Aorta (tissue), 5 donors: ENCODE results near the gene ARID1B. TPM values are rescaled to one million over a fixed set of nuclear protein-coding genes. Genes with fewer than 3 reads are reported as not detected.
A peak's percentile ranks its signal among the peaks of the same experiment; 100 is the strongest.

Experiments used
- ATAC-seq: fragments of 200-7000 bp; cut with Tn5 transposase; one replicate; pipeline ENCODE4 v1.9.1; 2022; ENCODE audit warnings: moderate library complexity; ENCODE audit not compliant: low FRiP score
- DNase-seq, 2 donors: peaks; one replicate each; pipeline ENCODE4 v3.0.0-alpha.2; 2020
- H3K27ac ChIP-seq, 2 donors: one replicate each; pipeline ENCODE4 v1.5.1; 2013; ENCODE audit warnings: low read length in 2 of 2, mild to moderate bottlenecking in 2 of 2, moderate library complexity in 2 of 2, control low read depth in 1 of 2, inconsistent platforms in 1 of 2, low read depth in 1 of 2
- H3K27me3 ChIP-seq, 2 donors: one replicate each; pipeline ENCODE4 v1.6.1; 2013; ENCODE audit warnings: control low read depth in 1 of 2, low read length in 1 of 2, mild to moderate bottlenecking in 1 of 2, moderate library complexity in 1 of 2; ENCODE audit not compliant: insufficient read depth in 2 of 2, control insufficient read depth in 1 of 2
- H3K36me3 ChIP-seq, 2 donors: one replicate each; pipeline ENCODE4 v1.6.1; 2013; ENCODE audit warnings: control low read depth in 1 of 2, low read length in 1 of 2, mild to moderate bottlenecking in 1 of 2; ENCODE audit not compliant: insufficient read depth in 2 of 2, control insufficient read depth in 1 of 2
- H3K4me1 ChIP-seq, 2 donors: one replicate each; pipeline ENCODE4 v1.6.1; 2013; ENCODE audit warnings: low read length in 2 of 2, control low read depth in 1 of 2, mild to moderate bottlenecking in 1 of 2, moderate library complexity in 1 of 2; ENCODE audit not compliant: insufficient read depth in 2 of 2, control insufficient read depth in 1 of 2
- H3K4me3 ChIP-seq, 2 donors: one replicate each; pipeline ENCODE4 v1.5.1; 2013; ENCODE audit warnings: low read length in 2 of 2, control low read depth in 1 of 2, mild to moderate bottlenecking in 1 of 2
- H3K9me3 ChIP-seq: one replicate; pipeline ENCODE4 v1.6.1; 2013; ENCODE audit warnings: mild to moderate bottlenecking, low read length; ENCODE audit not compliant: control insufficient read depth
- WGBS, 2 donors: extraction: QIAGEN DNeasy Blood & Tissue Kit; methylation state at CpG; one replicate each; pipeline ENCODE4 v1.1.7; 2013; 5-methylcytosine and 5-hydroxymethylcytosine counted together
- intact Hi-C, 2 donors: fragments of 100-400 bp; cut with DNase I; formaldehyde crosslinking; loops; one replicate each; pipeline versions ENCODE4 v1.14.2 to v1.15.0; 2022
- polyA plus RNA-seq, 2 donors: library from polyadenylated mRNA; stranded (reverse); fragments of 200-250 nt; gene quantifications; one replicate each; pipeline ENCODE4 v1.2.3, GENCODE V29; 2013
- total RNA-seq, 2 donors: library from RNA; stranded (reverse); fragmentation: NEBNext Ultra II Directional; extraction: Animal tissue kit (Norgen Biotek cat#: 25700); gene quantifications; one replicate each; pipeline ENCODE4 v1.2.1, GENCODE V29; 2021
- donor health status: healthy with polysubstance abuse.
- donor health status: Bipolar disorder and iron deficiency.
- donor health status: DM: no; HTN: no; CAD: no.
- donor health status: DM: no; HTN: no; CAD: no.
- donor health status: DM: yes; HTN: yes; CAD: no.

Gene ARID1B
- total and polyA plus RNA-seq, 4 donors = 6.5 to 143 (median 54.5) TPM

- Histone ChIP-seq H3K4me3 (no peak overlapping the region), H3K36me3 (no peaks in the 10 kb centered on the region), H3K4me1 (peaks cover 0 to 6% of the 10 kb centered on the region in 2 donors), H3K9me3 (no peaks in the 10 kb centered on the region), H3K27ac (no peak overlapping the region), H3K27me3 (no peaks in the 10 kb centered on the region)
- intact Hi-C loops = no loop called here
- WGBS, 2 donors = 54 to 59% methylated on average over 10 of the region's 10 CpGs
- ATAC-seq (peak; percentile 19), DNase-seq (no peak)
These were observed 100.1 kb downstream of the ARID1B start for GRCh38 chr6:156877126-156877863.

DNA sequence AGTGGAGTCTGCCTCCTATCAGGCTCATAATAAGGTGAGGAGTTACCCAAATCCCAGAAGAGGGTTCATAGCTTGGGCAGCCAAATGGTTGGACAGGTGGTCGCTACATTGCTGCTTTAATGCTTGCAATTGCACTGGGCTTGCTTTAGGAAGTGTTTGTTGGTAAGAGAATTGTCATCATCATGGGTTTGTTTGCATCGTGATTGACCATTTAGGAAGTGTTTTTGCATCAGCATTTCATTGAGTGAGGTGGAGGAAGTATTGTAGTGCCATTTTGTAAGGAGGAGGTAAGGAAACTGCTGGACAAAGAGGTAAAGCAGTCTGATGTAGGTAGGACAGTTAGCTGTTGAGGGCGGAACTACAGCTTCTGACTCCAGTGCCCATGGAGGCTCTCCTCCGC lies 101.5 kb downstream of the ARID1B start:
- 97% methylated on average over 4 of the region's 4 CpGs for WGBS, 2 donors
- no peak for DNase-seq
- ATAC-seq = no peak
- intact Hi-C loops = no loop called here
- no peak overlapping the region for H3K4me3 ChIP-seq
- no peaks in the 10 kb centered on the region for H3K27me3 ChIP-seq
- H3K9me3 ChIP-seq = no peaks in the 10 kb centered on the region
- H3K4me1 ChIP-seq = peaks cover 0 to 6% of the 10 kb centered on the region in 2 donors
- no peak overlapping the region for H3K27ac ChIP-seq
- no peaks in the 10 kb centered on the region for H3K36me3 ChIP-seq

GRCh38 chr6:156879186-156879585 lies 102.0 kb downstream of the ARID1B start:
- intact Hi-C loops = no loop called here
- H3K36me3 ChIP-seq = no peaks in the 10 kb centered on the region
- H3K27ac ChIP-seq = no peak overlapping the region
- H3K4me3 ChIP-seq = no peak overlapping the region
- ATAC-seq (no peak), DNase-seq (no peak)
- no peaks in the 10 kb centered on the region for H3K9me3 ChIP-seq
- H3K4me1 ChIP-seq = peaks cover 0 to 6% of the 10 kb centered on the region in 2 donors
- H3K27me3 ChIP-seq = no peaks in the 10 kb centered on the region
- 84 to 90% methylated on average over 4 of the region's 4 CpGs for WGBS, 2 donors

- ATAC-seq = no peak
- no peak for DNase-seq
- WGBS, 2 donors = 53 to 60% methylated on average over 3 of the region's 3 CpGs
- Histone ChIP-seq H3K36me3 (no peaks in the 10 kb centered on the region), H3K4me3 (no peak overlapping the region), H3K27me3 (no peaks in the 10 kb centered on the region), H3K4me1 (peaks cover 0 to 6% of the 10 kb centered on the region in 2 donors), H3K9me3 (no peaks in the 10 kb centered on the region), H3K27ac (no peak overlapping the region)
- intact Hi-C loops = no loop called here
These were observed 102.4 kb downstream of the ARID1B start for GRCh38 chr6:156879591-156879990.

DNA sequence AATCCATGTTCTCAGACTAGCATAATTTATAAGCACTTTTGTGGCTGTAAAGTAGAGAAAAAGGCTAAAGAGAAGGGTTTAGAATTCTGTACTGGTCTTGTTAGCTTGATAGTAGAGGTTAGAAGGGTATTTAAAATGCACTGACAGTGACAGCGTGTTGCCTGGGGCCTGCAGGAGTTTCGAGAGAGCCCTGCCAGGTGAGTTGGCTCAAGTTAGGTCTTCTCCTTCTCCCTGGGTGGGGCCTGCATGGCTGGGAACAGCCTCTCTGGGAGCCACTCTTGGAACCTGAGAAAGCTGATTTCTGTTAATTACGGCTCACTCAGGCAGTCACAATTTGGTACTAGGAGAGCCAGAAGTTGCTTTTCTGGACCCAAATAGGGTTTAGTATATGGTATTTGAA lies 103.7 kb downstream of the ARID1B start:
- intact Hi-C loops = no loop called here
- DNase-seq (no peak), ATAC-seq (no peak)
- WGBS, 2 donors = 84 to 89% methylated on average over 3 of the region's 3 CpGs
- no peaks in the 10 kb centered on the region for H3K9me3 ChIP-seq
- H3K4me3 ChIP-seq = no peak overlapping the region
- H3K4me1 ChIP-seq = peaks cover 0 to 6% of the 10 kb centered on the region in 2 donors
- H3K36me3 ChIP-seq = no peaks in the 10 kb centered on the region
- H3K27me3 ChIP-seq = no peaks in the 10 kb centered on the region
- H3K27ac ChIP-seq = no peak overlapping the region

DNA sequence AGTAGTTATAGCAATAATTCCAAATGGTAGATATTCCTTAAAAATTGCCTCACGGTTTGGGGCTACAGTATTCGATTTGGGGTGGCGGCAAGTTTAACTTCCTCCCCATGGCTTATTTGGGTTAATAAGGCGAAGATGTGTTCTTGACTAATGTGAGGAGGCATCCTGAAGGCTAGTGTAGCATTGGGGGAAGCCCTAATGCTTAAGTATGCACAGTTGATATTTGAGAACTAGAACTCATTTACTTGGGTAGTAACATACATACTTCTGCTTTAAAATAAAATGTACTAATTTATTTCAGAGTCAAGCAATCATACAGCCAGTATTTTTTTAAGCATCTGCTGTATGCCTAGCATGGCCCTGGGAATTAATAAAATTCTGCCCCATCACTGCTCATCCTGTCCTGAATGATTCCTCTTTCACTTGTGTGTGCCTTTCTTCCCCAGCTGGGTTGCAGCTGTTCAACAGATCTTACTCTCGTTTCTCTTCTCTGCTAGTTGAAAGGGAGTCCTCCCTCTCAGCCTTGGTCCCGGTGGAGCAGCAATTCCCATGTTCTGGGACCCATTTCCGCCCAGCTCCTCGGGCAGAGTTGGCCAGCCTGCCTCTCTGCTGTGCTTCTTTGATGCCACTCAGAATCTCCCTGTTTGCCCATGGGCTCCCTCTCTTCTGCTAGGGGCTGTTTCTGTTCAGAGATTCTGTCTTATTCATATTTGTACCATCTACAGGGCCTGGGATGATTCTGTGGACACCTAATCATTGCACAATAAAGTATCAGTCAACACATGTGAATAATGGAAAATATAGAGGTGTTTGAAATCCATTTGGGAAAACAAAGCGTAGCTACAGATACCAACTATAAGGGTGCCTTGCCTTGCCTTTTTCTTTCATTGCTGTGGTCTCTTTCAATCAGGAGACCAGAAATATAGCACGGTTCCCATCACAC lies 104.8 kb downstream of the ARID1B start:
- DNase-seq (no peak), ATAC-seq (no peak)
- no peak overlapping the region for H3K4me3 ChIP-seq
- H3K27me3 ChIP-seq = no peaks in the 10 kb centered on the region
- 88 to 89% methylated on average over 10 of the region's 10 CpGs for WGBS, 2 donors
- H3K4me1 ChIP-seq = peaks cover 0 to 6% of the 10 kb centered on the region in 2 donors
- no peak overlapping the region for H3K27ac ChIP-seq
- H3K36me3 ChIP-seq = no peaks in the 10 kb centered on the region
- intact Hi-C loops = no loop called here
- no peaks in the 10 kb centered on the region for H3K9me3 ChIP-seq

- intact Hi-C loops = no loop called here
- ATAC-seq = no peak
- no peak for DNase-seq
- Histone ChIP-seq H3K4me1 (peaks cover 3 to 6% of the 10 kb centered on the region in 2 donors), H3K4me3 (no peak overlapping the region), H3K9me3 (no peaks in the 10 kb centered on the region), H3K27me3 (no peaks in the 10 kb centered on the region), H3K27ac (no peak overlapping the region), H3K36me3 (no peaks in the 10 kb centered on the region)
- 68 to 71% methylated on average over 14 of the region's 14 CpGs for WGBS, 2 donors
These were observed 106.5 kb downstream of the ARID1B start for GRCh38 chr6:156883497-156884252.

DNA sequence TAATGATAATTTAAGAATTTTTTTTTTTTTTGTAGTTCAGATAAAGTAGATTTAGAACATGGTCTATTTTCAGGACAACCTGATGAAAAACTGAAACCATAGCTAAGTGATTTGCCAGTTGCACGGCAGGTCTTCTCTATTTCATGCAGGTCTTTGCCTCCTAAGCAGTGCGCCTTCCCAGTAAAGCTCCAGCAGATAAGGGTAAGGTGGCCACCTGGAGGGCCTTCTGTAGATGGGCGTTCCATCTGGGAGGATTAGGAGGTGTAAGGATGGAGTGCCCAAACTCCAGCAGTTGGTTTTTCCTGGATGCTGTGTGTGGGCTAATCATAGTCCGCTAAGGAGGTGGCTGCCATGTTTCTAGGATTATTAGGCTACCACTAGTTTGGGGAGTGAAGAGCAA lies 107.1 kb downstream of the ARID1B start:
- Histone ChIP-seq H3K27ac (no peak overlapping the region), H3K4me1 (peaks cover 3 to 6% of the 10 kb centered on the region in 2 donors), H3K36me3 (no peaks in the 10 kb centered on the region), H3K9me3 (no peaks in the 10 kb centered on the region), H3K27me3 (no peaks in the 10 kb centered on the region), H3K4me3 (no peak overlapping the region)
- no peak for DNase-seq
- intact Hi-C loops = no loop called here
- no peak for ATAC-seq
- WGBS, 2 donors = 91 to 99% methylated on average over 4 of the region's 4 CpGs
